Esophagus squamous epithelium (tissue), 5 donors: Measurements from ENCODE around the gene XRRA1. TPM values are rescaled to one million over a fixed set of nuclear protein-coding genes. Genes with fewer than 3 reads are reported as not detected.

Source experiments
- DNase-seq: peaks from one replicate; lab custom pipeline; 2025; lab: John Stamatoyannopoulos, UW
- H3K27ac ChIP-seq, 4 donors: fragments of 200-600 bp; sonication (generic); one replicate each; pipeline ENCODE4 v1.5.1; 2016 to 2019; ENCODE audit warnings: mild to moderate bottlenecking in 1 of 4
- H3K27me3 ChIP-seq, 4 donors: fragments of 200-600 bp; sonication (generic); 1 replicate in 3 of 4; 2 replicates in 1 of 4; pipeline versions ENCODE4 v1.5.1 to v1.6.0; 2017 to 2021; ENCODE audit warnings: antibody characterized with exemption in 1 of 4
- H3K36me3 ChIP-seq, 3 donors: fragments of 200-600 bp; sonication (generic); one replicate each; pipeline ENCODE4 v1.5.1; 2016 to 2019
- H3K4me1 ChIP-seq, 3 donors: fragments of 200-600 bp; sonication (generic); one replicate each; pipeline ENCODE4 v1.5.1; 2017 to 2019
- H3K4me3 ChIP-seq, 4 donors: fragments of 200-600 bp; sonication (generic); 1 replicate in 3 of 4; 2 replicates in 1 of 4; pipeline ENCODE4 v1.5.1; 2016 to 2019; ENCODE audit warnings: mild to moderate bottlenecking in 2 of 4, moderate library complexity in 1 of 4
- H3K9me3 ChIP-seq, 3 donors: fragments of 200-600 bp; sonication (generic); one replicate each; pipeline ENCODE4 v1.5.1; 2016 to 2019
- POLR2A ChIP-seq, 4 donors: fragments of 450-650 bp; IDR thresholded peaks; one replicate each; pipeline ENCODE4 v1.6.1; 2017; ENCODE audit warnings: antibody characterized with exemption in 4 of 4, mild to moderate bottlenecking in 4 of 4, moderate library complexity in 3 of 4
- WGBS, 2 donors: methylation state at CpG; one replicate each; pipeline ENCODE4 v1.1.5; 2018; 5-methylcytosine and 5-hydroxymethylcytosine counted together
- intact Hi-C: fragments of 100-400 bp; cut with DNase I; formaldehyde crosslinking; loops from one replicate; pipeline ENCODE4 v1.15.0; 2022
- total RNA-seq, 4 donors: library from RNA; depleted of rRNA; stranded (reverse); fragments of >200 nt; gene quantifications; one replicate each; pipeline ENCODE4 v1.1.0, GENCODE V29; 2016
- TF ChIP-seq, protein P1 (sequence below), 6 experiments: fragments of 450-650 bp in 4 of 6; fragments of 200-600 bp in 2 of 6; sonication (generic) in 2 of 6; IDR thresholded peaks; one replicate each; pipeline ENCODE4 v1.5.1; 2016 to 2019; ENCODE audit warnings: antibody characterized with exemption in 6 of 6, mild to moderate bottlenecking in 4 of 6, moderate library complexity in 4 of 6
- donor health status: DM: yes; HTN: yes; CAD: no.

Gene XRRA1
- total RNA-seq, 4 donors from 2014 or later: 0.45 to 19.5 (median 9.1) TPM

DNA sequence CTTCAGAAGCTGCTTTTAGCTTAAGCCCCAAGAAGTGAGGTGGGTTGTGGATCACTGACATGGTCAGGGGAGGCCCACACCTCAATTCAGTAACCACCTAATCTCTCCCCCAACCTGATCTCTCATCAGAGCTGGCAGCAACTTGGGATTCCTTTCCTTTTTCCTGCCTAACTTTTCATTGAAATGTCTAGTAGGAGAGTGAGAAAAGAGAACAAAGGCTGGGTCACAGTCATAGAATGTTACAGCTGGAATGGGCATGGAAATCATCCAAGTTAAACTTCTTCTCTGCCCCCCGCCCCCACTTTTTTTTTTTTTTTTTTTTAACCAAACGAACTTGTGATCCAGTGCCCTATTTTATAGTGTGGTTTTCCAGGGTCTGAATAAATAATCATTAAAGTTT, 108.4 kb downstream of the XRRA1 start:
- H3K27ac ChIP-seq: no peak overlapping the region
- H3K36me3 ChIP-seq: peaks cover 14 to 96% (median 20%) of the 10 kb centered on the region in 3 donors
- intact Hi-C loops: no loop called here
- no peaks in the 10 kb centered on the region for H3K4me1 ChIP-seq
- DNase-seq: no peak
- TF ChIP-seq POLR2A (IDR thresholded peaks at IDR 0.05): no peak
- TF ChIP-seq, protein P1, sequence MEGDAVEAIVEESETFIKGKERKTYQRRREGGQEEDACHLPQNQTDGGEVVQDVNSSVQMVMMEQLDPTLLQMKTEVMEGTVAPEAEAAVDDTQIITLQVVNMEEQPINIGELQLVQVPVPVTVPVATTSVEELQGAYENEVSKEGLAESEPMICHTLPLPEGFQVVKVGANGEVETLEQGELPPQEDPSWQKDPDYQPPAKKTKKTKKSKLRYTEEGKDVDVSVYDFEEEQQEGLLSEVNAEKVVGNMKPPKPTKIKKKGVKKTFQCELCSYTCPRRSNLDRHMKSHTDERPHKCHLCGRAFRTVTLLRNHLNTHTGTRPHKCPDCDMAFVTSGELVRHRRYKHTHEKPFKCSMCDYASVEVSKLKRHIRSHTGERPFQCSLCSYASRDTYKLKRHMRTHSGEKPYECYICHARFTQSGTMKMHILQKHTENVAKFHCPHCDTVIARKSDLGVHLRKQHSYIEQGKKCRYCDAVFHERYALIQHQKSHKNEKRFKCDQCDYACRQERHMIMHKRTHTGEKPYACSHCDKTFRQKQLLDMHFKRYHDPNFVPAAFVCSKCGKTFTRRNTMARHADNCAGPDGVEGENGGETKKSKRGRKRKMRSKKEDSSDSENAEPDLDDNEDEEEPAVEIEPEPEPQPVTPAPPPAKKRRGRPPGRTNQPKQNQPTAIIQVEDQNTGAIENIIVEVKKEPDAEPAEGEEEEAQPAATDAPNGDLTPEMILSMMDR (IDR thresholded peaks at IDR 0.05): no peak
- no peak overlapping the region for H3K4me3 ChIP-seq
- WGBS, 2 donors: 64 to 75% methylated on average over 2 of the region's 2 CpGs
- no peaks in the 10 kb centered on the region for H3K27me3 ChIP-seq
- H3K9me3 ChIP-seq: no peaks in the 10 kb centered on the region

DNA sequence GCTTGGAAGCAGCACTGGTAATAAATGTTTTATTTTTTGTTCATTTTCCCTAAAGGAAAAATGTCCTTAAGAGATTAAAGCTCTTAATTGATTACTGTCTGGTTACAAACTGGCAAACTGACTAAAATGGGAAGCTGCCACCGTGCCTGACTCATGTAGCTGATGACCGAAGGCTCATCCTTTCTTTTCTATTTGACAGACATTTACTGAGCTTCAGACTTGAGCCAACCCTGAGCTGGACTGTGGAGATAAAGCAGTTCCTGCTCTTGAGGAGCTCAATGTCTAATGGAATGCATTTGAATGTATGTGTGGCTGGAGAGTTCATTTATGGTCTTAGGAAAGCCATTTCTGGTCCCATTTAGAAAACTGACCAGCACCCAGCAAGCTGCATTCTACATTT, 108.9 kb downstream of the XRRA1 start:
- no peak overlapping the region for H3K27ac ChIP-seq
- 60 to 66% methylated on average over 2 of the region's 2 CpGs for WGBS, 2 donors
- H3K4me1 ChIP-seq: no peaks in the 10 kb centered on the region
- no peak for DNase-seq
- intact Hi-C loops: no loop called here
- peaks cover 16 to 96% (median 24%) of the 10 kb centered on the region in 3 donors for H3K36me3 ChIP-seq
- no peak overlapping the region for H3K4me3 ChIP-seq
- H3K27me3 ChIP-seq: no peaks in the 10 kb centered on the region
- no peaks in the 10 kb centered on the region for H3K9me3 ChIP-seq
- TF ChIP-seq, protein P1 (IDR thresholded peaks at IDR 0.05): no peak
- no peak for TF ChIP-seq POLR2A (IDR thresholded peaks at IDR 0.05)

DNA sequence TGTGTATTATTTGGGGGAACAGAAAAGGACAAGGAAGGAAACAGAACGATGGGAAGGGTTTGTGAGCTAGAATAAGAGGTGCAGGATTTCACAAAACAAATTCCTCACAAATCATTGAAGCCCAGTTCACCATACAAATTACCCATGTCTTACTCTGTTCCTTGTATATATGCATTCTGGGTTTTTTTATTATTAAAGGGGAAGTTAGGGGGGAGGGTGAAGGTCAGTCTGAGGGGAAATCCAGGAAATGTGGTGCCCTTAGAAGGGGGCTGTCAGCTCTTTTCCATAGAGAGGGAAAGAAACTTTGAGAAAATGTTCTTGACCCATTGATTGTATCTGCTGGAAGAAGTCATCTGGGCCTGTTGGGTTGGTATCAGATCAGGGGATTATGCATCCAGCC, 109.4 kb downstream of the XRRA1 start:
- Histone ChIP-seq H3K27ac (no peak overlapping the region), H3K36me3 (peaks cover 16 to 96% (median 24%) of the 10 kb centered on the region in 3 donors), H3K9me3 (no peaks in the 10 kb centered on the region), H3K4me1 (no peaks in the 10 kb centered on the region), H3K4me3 (no peak overlapping the region), H3K27me3 (no peaks in the 10 kb centered on the region)
- intact Hi-C loops: no loop called here
- 70 to 75% methylated on average over 1 of the region's 1 CpG for WGBS, 2 donors
- no peak for TF ChIP-seq POLR2A (IDR thresholded peaks at IDR 0.05)
- TF ChIP-seq, protein P1 (IDR thresholded peaks at IDR 0.05): no peak
- no peak for DNase-seq

DNA sequence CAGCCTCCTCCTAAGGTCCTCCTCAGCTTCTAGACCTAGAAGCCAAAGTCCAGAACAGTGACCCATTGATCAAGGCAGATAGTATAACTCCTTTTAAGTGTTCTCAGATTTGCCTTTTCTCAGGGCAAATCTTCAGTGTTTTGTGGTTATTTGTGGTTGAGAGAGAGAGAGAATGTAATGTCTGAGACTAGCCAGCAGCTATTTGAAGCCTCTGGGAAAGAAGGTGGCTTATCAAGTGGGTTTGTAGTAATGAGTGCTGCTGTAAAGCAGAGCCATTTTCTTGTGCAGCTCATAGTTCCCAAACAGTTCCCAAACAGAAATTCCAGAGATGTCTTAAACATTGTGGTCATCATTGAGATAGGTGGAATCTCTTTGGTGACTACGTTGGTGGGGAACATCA, 110.7 kb downstream of the XRRA1 start:
- Histone ChIP-seq H3K27me3 (no peaks in the 10 kb centered on the region), H3K4me3 (no peak overlapping the region), H3K36me3 (peaks cover 14 to 96% (median 15%) of the 10 kb centered on the region in 3 donors), H3K9me3 (no peaks in the 10 kb centered on the region), H3K4me1 (no peaks in the 10 kb centered on the region), H3K27ac (no peak overlapping the region)
- 93 to 100% methylated on average over 1 of the region's 1 CpG for WGBS, 2 donors
- DNase-seq: no peak
- intact Hi-C loops: no loop called here
- TF ChIP-seq POLR2A (IDR thresholded peaks at IDR 0.05): no peak
- TF ChIP-seq, protein P1 (IDR thresholded peaks at IDR 0.05): no peak

DNA sequence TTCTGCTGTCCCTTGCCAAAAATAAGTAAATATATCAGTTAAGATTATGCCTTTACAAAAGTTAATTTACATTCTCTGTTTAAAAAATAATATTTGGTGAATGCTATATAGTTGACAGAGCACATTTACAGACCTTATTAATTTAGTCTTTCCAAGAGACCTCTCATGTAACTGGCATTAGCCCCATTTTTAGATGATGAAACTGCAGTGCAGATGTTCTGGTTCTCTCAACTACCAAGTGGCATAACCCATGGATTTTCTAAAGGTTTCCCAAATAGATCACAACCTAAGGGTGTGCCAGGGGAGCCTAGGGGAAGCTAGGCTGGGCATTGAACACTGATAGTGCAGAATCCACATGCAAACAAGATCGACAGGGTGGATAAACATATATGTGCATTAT, 111.7 kb downstream of the XRRA1 start:
- TF ChIP-seq, protein P1 (IDR thresholded peaks at IDR 0.05): no peak
- TF ChIP-seq POLR2A (IDR thresholded peaks at IDR 0.05): no peak
- 63 to 100% methylated on average over 1 of the region's 1 CpG for whole genome bisulfite sequencing, 2 donors
- Histone ChIP-seq H3K36me3 (peaks cover 10 to 92% (median 14%) of the 10 kb centered on the region in 3 donors), H3K9me3 (no peaks in the 10 kb centered on the region), H3K27ac (no peak overlapping the region), H3K4me3 (no peak overlapping the region), H3K4me1 (no peaks in the 10 kb centered on the region), H3K27me3 (no peaks in the 10 kb centered on the region)
- DNase-seq: no peak
- intact Hi-C loops: no loop called here
